Activated T-cell treated with anti-CD3 and anti-CD28 coated beads for 1 hour (primary cell): ENCODE results near the gene KANK4.

Experiments
- DNase-seq: peaks from one replicate; pipeline ENCODE4 v3.0.0-alpha.2; 2020; ENCODE audit warnings: low read depth

The KANK4 gene

DNA sequence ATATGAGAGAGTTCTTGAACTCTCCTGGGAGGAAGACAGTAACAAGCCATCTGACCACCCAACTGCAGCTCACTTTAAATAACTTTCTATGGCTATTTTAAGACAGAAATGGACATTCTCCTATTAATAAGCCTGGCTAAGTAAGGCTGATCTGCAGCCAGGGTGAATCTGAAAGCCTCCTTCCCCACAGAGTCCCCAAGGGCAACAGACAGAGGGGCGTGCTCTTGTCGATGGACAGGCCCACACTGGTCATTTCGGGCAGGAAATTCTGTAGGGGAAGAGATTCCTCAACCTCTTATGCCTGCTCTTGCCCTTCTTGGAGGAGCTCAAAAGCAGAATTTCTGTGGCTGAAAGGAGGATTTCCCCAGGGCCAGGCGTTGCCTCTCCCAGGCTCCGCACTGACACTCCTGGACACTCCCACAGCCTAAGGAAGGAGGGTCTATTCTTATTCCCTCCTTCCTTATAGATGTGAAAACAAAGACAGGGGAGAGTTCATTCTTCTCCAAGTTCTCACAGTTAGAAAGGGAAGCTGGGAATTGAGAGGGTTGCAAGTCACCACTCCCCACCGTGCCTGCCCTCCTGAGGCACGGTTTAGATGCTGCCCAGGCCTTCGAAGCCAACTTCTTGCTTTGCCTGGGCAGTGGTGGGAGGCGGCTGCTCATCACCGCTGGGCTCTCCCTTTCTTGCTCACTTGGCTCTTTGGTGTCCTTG is 17.9 kb upstream of the KANK4 start:
- no peak for DNase-seq

DNA sequence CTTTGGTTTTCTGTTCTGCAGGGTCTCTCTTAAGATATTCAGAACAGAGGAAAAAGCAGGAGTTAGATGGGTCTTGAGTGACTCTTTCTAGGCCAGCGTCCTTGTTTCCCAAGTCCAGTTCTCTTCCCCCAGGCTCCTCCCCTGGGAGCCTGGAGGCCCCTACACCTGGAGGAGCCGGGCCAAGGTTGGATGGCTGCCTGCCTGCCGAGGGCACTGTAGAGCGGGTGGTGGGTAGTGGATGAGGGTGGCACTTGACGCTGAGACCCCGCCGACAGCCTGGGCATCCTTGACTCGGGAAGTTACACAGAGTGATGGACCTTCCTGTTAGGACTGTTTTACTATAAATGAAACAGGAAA is 17.4 kb upstream of the KANK4 start:
- DNase-seq = no peak

DNA sequence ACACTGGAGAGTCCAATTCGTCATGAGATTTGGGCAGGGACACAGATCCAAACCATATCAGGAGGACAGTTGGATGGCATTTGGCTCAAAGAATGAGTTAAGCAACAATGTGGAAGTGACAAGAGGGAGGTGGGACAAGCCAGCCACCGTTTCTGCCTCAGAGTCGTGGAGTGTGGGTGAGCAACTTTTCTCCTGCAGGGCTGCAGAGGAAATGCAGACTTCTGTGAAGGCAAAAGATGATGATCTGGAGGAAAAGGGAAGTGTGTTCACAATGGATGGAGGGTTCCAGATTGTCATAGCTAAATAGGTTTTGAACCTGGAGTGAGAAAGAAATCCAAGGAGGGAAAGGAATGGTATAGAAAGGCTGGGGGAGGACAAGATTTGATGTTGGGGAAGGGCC is 16.4 kb upstream of the KANK4 start:
- DNase-seq = no peak

DNA sequence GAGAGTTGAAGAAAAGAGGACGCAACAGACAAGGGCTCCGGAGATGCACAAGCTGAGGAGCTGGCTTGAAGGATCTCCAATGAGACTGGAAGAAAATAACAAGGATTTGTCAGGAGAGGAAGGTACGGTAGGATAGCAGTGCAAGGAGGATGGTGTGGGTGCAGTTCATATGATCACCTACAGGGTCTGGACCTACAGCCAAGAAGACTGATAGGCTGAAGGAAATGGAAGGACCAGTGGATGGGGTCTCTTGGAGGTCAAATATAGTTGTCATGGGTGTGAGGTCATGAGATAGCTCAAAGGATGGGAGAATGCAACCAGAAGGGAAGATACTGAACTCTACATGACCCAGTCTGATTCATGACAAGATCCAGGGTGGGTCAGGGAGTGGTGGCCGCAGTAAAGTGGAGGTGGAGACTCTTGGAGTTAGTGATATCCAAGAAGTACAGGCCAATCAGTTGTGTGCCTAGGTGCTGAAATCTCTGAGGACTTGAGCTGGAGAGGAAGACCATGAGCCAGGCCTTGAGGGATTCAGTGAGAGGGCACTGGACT is 15.3 kb upstream of the KANK4 start:
- no peak for DNase-seq

DNA sequence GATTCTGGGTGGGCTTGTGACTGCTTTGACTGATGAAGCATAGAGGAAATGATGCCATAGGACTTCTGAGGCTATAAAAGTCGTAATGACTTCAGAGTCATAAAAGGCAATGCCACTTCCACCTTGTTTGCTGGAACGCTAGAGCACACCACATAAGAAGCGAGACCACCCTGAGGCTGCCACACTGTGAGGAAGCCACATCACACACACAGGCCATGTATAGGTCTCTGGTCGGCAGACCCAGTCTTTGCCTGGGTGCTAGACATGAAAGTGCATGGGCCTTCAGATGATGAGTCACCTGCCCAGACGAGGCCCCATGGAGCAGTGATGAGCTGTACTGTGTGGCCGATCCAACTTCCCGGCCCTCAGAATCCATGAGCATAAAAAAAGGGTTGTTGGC is 14.2 kb upstream of the KANK4 start:
- no peak for DNase-seq

DNA sequence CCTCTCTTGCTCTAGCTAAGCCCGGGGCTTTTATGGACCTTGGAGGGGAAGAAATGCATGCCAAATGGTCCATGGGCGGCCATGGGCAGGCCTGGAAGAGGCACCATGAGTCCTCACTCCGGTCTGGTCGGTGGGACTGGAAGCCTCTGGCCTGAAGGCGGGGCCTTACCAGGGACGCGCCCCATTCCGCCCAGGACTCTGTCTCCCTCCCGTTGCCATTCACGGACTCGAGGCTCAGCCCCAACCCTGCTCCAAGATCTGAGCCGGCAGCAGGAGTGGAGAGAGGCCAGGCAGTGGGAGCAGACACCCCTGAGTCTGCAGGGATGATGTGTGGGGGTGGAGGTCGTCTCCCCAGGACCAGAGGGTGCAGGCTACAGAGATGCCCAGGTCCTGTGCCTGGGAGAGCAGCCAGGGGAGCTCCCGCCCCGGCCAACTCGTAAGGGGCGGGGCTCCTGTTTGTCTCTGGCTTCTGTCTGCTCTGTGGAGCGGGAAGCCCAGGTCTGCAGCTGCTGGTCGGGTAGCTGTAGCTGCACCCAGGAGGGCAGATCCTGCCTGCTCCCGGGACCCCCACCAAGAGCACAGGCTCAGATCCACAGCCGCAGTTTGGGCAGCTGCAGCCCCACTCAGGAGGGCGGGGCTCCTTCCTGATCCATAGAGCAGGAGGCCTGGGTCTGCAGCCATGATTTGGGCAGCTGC is 8.3 kb upstream of the KANK4 start:
- no peak for DNase-seq

DNA sequence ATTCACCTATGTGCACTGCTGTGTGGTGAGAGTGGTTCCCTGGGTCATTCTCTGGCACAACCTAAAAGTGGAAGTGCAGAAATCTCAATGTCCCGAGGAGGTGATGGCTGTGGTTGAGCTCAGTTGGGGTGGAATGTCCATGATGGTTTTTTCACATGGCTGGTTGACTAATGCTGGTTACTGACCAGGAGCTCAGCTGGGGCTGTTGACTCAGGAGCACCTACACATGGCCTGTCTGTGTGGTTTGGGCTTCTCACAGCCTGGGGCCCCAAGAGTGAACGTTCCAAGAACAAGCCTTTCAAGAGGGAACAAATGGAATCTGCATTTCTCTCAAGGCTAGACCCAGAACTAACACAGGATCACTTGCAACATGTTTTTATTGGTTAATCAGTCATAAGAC is 6.4 kb upstream of the KANK4 start:
- no peak for DNase-seq

DNA sequence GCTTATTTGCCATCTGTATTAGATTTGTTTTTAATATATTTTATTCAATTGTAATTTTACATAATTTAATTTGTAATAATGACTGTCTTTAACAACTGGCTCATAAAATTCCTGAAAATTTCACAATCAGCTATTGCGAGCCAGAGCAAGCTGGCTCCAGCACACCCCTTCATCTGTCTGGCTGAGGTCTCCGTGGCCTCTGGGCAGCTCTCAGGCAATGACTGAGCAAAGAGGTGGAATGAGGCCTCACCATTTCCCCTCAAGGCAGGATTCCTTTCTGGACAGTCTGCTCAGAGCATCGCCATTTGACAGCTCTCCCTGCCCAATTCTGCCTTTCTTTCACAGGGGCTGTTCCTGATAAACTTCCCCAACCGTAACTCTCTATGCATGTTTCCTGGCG is 5.8 kb upstream of the KANK4 start:
- DNase-seq = no peak

DNA sequence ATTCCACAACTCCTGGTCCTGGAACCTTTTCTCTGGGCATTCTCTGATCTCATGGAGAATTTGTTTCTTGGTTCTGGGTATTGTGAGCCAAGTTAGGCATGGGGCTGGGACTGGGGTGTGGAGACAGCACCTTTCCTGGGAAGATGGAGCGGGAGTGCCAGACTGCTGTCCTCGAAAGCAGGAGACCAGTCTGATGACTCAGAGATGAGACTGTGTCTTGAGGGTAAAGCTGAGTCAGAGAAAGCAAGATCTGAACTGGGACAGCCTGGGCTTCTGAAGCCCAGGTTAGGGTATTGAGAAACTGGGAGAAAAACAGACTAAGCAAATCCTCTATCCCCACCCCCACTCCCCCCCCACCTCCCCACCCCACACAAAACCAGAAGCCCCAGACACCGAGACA is 2.2 kb upstream of the KANK4 start:
- no peak for DNase-seq

DNA sequence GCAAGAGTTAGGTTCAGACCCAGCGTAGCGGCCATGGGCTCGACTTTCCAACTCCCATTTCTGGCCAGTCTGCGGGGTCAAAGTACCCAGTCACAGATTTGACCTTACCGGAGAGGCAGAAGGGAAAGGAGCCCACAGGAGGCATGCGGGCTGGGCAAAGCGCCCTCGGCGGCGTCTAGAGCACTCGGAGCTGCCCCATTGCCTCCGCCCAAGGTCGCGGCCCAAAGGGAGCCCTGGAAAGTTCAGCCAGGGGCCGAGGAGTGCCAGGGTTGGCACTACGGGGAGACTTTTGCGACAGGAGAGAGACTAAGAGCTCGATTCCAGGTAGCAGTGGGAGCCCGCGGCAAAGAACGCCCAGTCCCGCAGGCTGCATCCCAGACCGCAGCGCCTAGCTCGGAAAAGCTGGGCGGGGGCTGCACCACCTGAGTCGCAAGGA is 896 bp downstream of the KANK4 start:
- no peak for DNase-seq

DNA sequence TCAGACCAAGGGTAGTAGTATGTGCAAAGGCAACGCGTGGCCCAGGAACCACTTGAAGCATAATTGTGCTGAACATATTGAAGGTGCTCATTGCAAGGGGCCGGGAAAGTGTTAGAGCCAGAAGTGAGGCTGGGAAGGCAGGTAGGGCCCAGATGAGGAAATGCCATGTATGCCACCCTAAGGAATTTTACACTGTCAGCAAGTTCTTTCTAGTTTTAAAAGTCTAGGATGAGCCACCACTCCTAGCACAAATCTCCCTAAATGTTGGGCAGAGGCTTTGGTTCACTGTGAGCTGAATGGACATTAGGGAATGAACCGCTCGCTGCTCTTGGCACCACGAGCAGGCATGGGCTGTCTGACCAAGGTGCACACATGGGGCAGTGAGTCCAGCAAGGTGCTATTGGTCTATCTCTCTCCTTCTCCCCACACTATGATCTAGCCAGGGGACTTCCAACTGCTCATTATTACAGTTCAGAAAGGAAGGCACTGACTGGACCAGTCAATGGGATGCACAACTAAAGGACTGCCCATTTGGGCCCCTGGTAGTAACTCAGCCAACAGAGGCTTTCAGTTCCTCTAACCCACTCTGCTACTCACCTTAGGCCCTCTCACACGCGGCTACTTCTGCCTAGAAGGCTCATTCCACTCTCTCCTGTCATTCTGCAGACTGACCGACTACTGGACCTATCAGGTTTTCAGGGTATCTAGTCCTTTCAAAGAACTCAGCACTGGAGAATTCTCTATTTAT is 2.0 kb downstream of the KANK4 start:
- no peak for DNase-seq

DNA sequence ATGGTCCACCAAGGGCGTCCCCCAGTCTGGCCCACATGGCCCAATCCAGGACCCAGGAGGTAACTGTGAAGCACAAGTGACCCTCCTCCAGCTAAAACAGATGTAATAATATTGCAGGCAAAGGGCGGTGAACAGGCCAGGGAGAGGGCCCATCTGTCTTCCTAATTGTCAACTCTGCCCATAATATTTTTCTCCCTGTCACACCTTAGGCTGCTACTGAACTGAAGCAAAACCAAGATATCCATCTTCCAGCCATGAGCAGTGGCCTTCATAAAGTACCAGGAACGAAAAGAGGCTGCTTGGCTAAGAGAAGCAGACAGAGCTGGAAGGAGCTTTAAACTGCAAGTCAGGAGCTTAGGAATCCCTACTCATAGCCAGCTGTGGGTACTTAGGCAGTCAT is 3.1 kb downstream of the KANK4 start:
- no peak for DNase-seq

DNA sequence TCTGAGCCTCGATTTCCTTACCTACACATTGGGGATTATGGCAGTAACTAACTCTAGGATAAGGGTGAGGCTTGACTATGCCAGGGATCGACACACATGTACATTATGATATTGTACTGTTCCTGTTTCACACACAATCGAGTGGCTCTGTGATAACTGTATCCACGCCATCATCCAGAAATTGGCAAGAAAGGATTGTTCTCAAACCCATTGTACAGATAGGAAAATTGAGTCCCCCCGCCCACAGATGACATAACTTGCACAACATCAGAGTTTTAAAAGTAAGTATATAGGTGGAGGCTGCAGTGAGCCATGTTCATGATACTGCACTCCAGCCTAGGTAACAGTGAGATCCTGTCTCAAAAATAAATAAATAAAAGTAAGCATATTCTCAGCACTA is 3.8 kb downstream of the KANK4 start:
- DNase-seq = no peak

DNA sequence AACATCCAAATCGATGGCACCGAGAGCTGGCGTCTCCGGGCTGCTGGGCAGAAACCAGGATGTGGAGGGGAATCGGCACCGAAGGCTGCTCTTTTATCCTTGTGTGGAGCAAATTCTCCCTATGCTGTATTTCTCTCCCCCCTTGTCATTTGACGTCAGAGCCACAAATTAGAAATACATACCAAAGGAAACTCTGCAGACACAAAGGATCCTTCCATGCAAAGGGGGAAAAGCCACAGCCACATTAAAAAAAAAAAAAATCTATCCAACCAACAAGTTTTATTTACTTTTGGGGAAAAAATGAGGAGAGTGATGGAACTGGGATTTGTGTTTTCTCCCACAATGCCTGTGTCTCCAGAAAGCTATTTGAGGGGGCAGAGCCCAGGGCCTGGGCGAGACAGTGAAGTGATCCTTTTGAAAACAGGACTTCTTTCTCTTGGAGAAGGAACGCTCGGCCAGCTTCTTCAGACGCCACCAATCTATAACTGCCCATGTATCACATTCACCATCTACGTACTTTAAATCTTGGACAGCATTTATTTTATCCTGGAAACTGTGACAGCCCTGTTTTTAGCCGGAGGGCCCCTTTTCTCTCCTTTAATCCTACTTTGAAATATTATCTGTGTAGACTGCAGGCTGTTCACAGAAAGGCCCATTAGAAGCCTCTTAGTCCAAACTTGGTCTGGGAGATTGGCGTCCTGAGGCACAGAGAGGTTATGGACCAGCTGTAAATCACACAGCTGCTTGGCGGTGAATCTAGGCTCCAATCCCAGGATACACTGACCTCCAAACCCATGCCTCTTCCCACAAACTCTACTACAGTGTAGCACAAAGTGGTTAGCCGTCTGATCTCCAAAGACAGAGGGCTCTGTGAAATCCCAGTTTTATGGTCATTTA is 4.5 kb downstream of the KANK4 start:
- no peak for DNase-seq

DNA sequence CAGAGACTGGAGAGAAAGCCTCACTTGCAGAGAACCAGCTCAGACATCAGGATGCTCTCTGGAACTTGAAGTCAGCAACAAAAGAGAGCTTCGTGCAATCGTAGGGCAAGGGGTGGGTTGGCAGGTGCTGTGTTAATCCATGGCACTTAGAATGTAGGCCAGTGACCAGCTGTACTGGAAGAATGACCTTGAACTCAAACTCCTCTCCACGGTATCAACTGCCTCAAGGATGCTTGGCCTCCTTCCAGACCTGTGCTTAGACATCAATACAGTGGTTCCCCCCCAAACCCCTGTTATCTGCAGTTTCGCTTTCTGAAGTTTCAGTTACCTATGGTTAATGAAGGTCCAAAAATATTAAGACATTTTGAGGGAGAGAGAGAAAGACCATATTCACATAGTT is 6.5 kb downstream of the KANK4 start:
- no peak for DNase-seq

DNA sequence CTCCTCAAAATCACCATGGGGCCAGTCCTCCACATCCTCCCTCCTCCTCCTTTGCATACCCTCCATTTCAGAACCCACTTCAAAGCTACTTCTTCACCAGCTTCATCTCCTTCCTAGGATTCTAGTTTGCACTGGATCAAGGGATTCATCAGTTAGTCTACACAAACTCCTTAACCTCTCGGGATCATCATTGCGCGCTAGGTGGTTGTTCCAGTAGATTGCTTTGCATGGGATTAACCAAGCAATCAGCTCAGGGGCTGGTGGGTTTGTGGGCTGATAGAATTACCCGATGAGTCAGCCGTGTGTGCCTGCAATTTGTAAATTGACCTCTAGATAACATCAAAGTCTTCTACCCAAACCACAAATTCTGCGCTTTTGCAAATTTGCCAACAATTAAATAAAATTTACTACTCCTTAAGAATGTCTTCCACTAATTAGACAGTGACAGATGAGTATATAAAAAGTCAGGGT is 7.7 kb downstream of the KANK4 start:
- no peak for DNase-seq

DNA sequence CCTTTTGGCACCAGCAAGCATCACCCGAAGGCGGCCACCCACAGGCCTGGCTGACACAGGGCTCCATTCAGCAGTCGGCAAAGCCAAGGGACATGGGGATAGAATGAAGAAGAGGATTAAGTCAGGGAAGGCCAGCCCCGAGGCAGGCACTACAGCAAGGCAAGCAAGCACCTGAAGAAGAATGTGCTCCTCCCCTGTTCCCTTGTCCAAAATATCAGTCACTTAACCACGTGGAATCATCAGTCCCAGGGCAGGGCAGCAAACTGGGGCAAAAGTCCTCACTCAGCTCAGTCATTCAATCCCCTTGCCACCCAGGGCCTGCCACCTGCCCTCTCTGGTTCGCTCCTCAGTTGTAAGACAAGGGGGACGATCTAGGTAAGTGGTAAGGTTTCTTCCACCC is 9.3 kb downstream of the KANK4 start:
- no peak for DNase-seq

DNA sequence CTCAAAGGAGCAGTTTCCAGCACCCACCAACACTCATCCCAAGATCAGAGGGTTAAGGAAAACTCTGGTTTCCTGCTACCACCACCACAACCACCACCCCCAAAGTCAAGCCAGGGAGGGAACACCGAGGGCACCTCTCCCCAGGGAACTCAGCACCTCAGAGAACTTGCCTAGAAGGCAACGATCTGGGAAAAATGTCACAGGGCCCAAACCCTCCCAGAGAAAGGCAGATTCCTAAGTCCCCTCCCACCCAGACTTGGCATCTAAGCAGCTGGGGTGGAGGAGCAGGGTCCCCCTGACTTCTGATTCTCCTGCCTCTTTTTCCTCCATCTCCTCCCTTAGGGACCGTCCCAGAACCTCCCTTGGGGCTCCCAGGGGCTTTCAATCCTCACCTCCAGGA is 10.6 kb downstream of the KANK4 start:
- no peak for DNase-seq

DNA sequence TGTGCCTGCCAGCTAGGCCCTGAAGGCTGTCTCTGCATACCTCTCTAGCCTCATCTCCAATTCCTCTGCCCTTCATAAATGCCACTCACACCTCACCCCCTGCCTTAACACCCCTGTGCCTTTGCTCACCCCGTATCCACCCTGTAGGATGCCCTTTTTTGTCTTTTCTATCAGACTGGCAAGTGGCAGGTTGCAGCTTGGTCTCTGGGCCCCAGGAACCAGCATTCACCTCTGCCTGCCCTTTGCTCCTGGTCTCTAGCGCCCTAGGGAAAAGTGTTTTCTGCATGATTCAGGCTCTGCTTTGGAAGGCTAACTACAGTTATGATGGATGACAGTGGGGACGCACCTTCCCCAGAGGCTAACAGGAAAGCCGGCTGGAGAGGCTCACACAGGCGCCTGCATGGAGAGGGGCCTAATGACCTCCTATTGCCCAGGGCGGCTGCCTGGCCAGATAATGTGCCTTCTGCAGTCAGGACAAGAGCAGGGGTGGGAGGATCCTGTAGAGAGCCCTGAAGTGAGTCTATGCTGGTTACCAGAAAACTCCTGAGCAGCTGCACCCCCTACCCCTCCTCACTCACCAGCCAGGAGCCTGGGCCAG is 11.2 kb downstream of the KANK4 start:
- DNase-seq = no peak

DNA sequence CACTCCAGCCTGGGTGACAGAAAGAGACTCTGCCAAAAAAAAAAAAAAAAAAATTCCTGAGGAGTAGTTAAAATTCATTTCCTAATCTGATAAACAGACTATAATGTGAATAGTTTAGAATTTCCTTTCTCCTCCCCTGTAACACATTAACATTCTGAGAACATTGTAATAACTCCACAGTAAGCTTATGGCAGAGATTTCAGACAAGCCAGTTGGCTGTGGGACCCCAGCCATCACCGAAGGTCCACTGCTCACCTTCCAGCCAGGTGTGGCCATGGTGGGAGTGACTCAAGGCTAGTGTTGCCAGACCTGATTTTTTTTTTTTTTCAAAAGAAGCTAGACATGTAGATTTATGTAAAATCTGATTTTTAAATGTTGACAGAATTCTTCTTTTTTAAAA is 11.8 kb downstream of the KANK4 start:
- no peak for DNase-seq

DNA sequence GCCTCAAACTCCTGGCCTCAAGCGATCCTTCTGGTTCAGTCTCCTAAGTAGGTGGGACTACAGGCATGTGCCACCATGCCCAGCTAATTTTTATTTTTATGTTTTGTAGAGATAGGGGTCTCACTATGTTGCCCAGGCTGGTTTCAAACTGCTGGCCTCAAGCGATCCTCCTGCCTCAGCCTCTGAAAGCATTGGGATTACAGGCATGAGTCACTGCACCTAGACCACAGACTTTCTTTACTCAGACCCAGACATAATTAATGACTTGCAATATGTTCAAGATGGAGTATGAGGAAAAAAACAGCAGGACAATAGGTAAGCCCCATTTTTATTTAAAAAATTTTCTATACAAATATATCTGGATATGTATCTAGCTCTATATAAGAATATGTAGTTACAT is 13.2 kb downstream of the KANK4 start:
- no peak for DNase-seq

DNA sequence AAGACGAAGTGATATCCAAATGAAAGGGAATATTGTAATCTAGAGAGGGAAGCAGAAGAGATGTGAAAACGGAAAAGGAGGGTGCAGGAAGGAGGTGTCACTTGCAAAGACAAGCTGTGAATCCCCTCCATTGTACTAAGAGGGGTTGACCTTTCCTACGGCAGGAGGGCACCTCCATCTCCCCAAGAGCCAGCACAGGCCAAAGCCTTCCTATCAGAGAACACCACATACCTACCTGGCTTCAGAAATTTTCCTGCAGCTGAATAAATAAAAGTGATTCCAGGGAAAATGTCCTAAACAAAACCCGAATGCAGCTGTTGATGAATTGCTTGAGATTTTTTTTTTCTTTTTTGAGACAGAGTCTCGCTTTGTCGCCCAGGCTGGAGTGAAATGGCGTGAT is 14.3 kb downstream of the KANK4 start:
- no peak for DNase-seq
